ENCODE results near the gene SERPINA4.
A peak's percentile ranks its signal among the peaks of the same experiment; 100 is the strongest.

SERPINA4 gene

DNA sequence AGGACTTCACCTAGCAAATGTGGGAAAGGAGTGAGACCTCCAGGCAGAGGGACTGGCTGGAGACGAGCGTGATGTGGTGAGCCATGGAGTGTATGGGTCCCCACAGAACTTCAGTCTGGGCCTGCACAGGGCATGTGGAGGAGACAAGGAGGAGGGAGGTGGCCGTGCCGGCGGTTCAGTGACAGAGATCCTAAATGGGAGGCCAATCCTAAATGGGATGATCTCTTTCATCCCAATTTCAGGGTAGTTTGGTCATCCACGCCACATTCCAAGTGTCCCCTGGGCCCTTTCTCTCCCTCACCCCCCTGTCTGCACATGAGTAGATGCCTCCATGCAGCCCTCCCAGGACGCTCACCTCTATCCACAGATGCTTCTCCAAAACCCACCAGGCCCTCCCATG is 33.2 kb downstream of the SERPINA4 start:
- H3K4me3 ChIP-seq (ENCODE audit: control insufficient read depth, low read depth, low read length) = no peak overlapping the region
- no peak for DNase-seq (ENCODE audit: low read depth)
- TF ChIP-seq, protein P1, sequence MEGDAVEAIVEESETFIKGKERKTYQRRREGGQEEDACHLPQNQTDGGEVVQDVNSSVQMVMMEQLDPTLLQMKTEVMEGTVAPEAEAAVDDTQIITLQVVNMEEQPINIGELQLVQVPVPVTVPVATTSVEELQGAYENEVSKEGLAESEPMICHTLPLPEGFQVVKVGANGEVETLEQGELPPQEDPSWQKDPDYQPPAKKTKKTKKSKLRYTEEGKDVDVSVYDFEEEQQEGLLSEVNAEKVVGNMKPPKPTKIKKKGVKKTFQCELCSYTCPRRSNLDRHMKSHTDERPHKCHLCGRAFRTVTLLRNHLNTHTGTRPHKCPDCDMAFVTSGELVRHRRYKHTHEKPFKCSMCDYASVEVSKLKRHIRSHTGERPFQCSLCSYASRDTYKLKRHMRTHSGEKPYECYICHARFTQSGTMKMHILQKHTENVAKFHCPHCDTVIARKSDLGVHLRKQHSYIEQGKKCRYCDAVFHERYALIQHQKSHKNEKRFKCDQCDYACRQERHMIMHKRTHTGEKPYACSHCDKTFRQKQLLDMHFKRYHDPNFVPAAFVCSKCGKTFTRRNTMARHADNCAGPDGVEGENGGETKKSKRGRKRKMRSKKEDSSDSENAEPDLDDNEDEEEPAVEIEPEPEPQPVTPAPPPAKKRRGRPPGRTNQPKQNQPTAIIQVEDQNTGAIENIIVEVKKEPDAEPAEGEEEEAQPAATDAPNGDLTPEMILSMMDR (IDR thresholded peaks at IDR 0.05; ENCODE audit: control insufficient read depth, insufficient read depth, low read depth, low read length, missing control alignments) = no peak

DNA sequence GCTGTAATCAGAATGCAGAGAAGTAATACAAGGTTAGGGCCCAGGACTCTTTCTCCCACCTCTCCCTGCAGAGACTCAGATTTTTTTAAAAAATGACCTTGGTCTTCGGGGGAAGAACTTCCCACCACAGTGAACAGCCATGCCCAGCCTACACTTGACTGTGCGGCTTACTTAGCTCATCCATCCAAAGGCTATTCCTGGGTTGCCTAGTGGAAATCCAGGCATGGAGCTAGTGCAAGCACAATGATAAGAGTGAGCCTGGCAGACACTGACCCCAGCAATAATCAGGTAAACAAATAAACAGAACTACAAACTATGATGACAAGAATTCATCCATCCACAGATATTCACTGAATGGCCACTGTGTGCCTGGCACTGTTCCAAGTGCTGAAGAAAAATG is 34.7 kb downstream of the SERPINA4 start:
- no peak overlapping the region for H3K4me3 ChIP-seq (ENCODE audit: control insufficient read depth, low read depth, low read length)
- DNase-seq (ENCODE audit: low read depth) = no peak
- TF ChIP-seq, protein P1 (IDR thresholded peaks at IDR 0.05; ENCODE audit: control insufficient read depth, insufficient read depth, low read depth, low read length, missing control alignments) = no peak

DNA sequence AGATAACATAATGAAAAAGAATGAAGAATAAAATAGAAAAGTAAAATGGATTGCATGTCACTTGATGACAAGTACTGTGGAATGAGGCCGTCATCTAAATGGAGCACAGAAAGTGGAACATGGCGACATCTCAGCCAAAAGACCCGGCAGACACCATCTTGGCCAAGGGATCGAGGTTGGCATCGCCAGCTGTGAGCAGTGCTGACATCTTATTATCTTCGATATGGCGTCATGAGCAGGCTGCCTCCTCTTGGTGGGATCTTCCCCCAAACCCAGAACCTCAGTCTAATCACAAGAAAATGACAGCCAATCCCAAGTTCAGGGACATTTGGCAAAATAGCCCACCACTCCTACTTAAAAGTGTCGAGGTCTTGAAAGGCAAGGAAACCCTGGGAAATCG is 35.1 kb downstream of the SERPINA4 start:
- H3K4me3 ChIP-seq (ENCODE audit: control insufficient read depth, low read depth, low read length) = no peak overlapping the region
- TF ChIP-seq, protein P1 (IDR thresholded peaks at IDR 0.05; ENCODE audit: control insufficient read depth, insufficient read depth, low read depth, low read length, missing control alignments) = no peak
- DNase-seq (ENCODE audit: low read depth) = no peak

DNA sequence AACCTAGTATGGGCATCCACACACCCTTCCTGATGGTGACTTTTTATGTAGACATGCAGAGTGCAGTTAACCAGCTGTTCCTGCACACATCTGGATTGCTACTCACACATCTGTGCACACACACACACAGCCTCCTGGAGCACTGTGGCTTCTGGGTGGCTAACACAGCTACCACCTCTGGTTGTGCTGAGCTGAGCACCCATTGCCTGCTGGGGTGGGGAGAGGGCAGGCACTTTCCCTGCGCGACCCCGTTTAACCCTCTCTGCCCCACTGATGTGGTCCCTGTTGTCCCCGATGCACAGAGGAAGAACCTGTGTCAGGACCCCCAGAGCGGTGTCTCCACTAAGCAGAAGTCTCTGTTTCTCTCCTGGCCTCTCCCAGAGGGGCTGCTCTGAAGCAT is 36.5 kb downstream of the SERPINA4 start:
- H3K4me3 ChIP-seq (ENCODE audit: control insufficient read depth, low read depth, low read length) = no peak overlapping the region

DNA sequence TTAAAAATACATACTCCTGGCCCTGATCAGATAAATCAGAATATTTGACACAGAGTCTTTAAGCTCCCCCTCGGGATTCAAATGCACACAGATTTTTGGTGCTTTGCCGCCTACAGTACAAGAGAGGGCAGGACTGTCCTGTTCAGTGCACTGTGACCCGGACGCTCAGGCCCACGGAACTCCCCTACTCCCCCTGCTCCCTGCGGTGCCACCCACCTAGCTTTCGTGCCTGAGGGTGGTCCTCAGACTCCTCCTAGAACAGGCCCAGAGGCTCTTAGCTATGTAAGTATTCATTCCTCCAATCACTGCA is 37.2 kb downstream of the SERPINA4 start:
- DNase-seq (ENCODE audit: low read depth) = no peak
- TF ChIP-seq, protein P1 (IDR thresholded peaks at IDR 0.05; ENCODE audit: control insufficient read depth, insufficient read depth, low read depth, low read length, missing control alignments) = no peak
- no peak overlapping the region for H3K4me3 ChIP-seq (ENCODE audit: control insufficient read depth, low read depth, low read length)

More for the DNA sequence above, 36.5 kb downstream of the SERPINA4 start:
- TF ChIP-seq, protein P1 (IDR thresholded peaks at IDR 0.05; ENCODE audit: control insufficient read depth, insufficient read depth, low read depth, low read length, missing control alignments) = no peak
- no peak for DNase-seq (ENCODE audit: low read depth)

DNA sequence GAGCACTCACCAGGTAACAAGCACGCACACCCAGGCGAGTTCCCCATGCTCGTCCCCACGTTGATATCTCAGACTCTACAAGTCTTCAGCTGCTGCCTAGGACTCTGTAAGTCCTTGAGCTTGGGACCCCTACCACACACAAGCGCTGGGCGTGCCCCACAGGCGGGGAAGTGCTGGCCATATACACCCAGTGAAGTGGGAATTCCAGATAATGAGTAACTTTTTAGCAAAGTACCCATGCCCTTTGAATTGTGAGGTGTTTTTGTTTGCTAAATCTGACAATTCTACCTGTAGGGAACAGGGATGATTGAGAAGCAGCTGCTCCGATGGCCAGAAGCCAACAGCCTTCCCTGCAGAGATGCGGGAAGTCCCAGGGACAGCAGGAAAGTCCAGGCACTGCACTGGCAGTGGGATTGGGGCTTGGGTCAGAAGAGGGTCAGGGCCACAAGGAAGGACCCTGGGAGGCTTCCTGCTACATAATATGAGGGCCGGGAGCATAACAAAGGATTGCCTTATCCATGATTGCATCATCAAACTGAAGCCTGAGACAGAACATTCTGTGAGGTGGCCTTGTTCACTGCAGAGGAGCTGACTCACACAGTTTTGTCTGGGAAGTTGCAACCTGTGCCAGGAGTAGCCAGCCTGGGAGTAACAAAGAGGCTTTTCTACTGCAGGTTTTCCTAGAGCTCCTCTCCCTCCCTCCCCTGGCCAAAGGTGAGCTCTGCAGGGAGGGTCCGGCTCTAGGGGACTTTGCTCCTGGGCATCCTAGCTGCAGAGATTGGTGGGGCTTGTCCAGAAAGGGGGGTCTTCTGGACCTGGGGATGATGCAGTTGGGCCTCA is 37.8 kb downstream of the SERPINA4 start:
- DNase-seq (ENCODE audit: low read depth) = peak; percentile 86
- TF ChIP-seq, protein P1 (IDR thresholded peaks at IDR 0.05; ENCODE audit: control insufficient read depth, insufficient read depth, low read depth, low read length, missing control alignments) = no peak
- H3K4me3 ChIP-seq (ENCODE audit: control insufficient read depth, low read depth, low read length) = no peak overlapping the region
